Hematopoietic multipotent progenitor cell (in vitro differentiated cells): Measurements from ENCODE around the gene CACNA2D2. TPM values are rescaled to one million over a fixed set of nuclear protein-coding genes. Genes with fewer than 3 reads are reported as not detected.

ENCODE experiments used
- DNase-seq, 3 donors: peaks; one replicate each; pipeline ENCODE4 v3.0.0-alpha.2; 2011 to 2015; ENCODE audit warnings: low read depth in 2 of 3, low spot score in 2 of 3
- total RNA-seq: library from RNA; depleted of rRNA; stranded (reverse); fragments of >200 nt; gene quantifications from one replicate; pipeline ENCODE4 v1.2.3, GENCODE V29; 2012

Gene CACNA2D2
- total RNA-seq, 1 donor: 1.1 TPM

- DNase-seq: no peak
Observed at GRCh38 chr3:50435371-50436113, 67.9 kb downstream of the CACNA2D2 start.

GRCh38 chr3:50433954-50434353, 69.5 kb downstream of the CACNA2D2 start:
- DNase-seq: no peak

DNA sequence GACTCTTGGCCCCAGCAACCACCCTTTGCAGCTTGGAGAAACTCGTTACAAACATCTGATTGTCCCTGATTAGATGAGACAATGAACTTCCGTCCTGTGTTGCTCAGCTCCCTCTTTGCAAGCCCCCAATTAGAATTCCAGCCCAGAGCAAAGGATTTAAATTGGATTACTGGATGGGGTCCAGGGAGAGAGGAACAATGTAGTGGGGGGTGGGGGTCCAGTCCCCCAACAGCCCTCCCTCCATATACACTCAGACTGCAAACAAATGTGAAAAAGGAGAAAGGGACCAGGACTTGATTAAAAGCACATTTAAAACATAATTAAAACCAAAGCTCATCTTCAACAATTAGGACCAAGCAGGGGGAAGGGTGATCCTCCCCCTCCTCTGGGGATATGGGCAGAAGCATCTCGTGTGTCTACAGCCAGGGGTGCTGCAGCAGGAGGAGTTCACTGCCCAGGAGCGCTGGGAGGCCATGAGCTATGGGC, 72.4 kb downstream of the CACNA2D2 start:
- no peak for DNase-seq

DNA sequence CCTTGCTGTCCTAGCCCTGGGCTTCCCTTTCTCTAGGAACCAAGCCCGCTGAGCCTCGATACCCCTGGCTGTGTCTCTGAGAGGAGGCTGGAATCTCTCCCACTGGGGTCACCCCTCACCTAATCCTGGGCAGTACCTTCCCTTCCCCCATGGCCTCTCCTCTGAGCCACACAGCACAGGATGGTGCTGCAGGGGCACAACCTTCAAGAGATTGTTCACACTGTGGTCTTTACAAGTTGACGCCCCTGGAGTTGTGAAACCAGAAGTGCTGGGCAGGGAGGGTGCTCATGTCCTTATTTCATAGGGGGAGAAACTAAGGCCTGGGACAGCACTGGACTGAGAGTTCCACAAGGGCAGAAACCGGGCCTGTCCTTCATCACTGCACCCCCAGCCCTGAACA, 73.2 kb downstream of the CACNA2D2 start:
- DNase-seq: no peak

- peak in 2 of 3 donors; percentile 35 to 58 for DNase-seq
Observed at GRCh38 chr3:50428007-50428633, 75.3 kb downstream of the CACNA2D2 start.

- DNase-seq: no peak
Observed at GRCh38 chr3:50427217-50427616, 76.2 kb downstream of the CACNA2D2 start.

DNA sequence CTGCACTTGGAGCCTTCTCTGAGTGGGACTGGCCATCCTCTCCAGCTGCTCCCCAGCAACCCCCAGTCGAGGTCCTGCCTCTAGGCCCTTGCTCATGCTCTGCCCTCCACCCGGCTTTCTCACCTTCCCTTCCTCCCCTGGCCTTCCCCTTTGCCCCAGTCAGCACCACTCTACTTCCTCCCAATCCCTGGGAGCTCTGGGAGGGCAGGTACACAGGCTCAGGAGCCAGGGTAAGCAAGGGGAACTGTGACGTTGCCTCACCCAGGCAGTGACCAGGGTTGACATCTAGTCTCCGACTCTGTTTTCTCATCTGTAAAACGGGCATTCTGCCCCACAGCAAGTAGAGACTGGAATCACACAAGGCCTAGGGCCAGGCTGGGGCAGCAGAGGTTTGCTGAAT, 77.5 kb downstream of the CACNA2D2 start:
- no peak for DNase-seq

DNA sequence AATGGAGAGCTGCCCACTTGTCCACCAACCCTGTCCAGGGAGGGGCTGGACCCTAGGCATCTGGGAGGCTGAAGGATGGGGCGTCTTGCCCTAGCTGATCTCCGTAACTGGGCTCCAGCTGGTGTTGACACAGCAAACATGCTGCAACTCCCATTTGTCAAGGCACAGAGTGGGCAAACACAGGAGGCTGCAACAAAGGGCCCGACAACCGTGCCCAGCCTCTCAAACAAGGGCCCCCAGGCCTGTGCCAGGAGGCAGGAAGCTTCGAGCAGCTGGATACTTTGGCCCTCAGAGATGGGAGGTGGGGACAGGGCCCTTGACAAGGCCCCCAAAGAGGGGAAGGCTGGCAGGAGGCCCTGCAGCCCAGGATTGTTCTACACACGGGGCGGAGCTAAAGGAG, 79.9 kb downstream of the CACNA2D2 start:
- DNase-seq: no peak

DNA sequence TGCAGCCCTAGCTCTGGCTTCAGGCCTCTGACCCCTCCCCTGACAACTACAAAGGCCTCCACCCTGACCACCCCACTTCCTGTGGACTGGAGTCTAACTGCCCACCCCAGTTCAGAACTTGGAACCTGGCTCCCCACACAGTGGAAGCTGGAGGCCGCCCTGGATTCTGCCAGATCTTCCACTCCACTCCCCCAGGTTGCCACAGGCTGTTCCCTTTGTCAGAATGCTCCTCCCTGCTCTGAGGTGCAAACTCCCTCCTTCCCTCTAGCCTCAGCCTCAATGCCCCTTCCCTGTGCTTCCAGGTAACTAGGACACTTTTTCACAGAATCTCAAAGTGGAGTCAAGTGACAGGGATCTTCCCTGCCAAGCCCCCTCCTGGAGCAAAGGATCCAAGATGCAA, 81.3 kb downstream of the CACNA2D2 start:
- DNase-seq: no peak

DNA sequence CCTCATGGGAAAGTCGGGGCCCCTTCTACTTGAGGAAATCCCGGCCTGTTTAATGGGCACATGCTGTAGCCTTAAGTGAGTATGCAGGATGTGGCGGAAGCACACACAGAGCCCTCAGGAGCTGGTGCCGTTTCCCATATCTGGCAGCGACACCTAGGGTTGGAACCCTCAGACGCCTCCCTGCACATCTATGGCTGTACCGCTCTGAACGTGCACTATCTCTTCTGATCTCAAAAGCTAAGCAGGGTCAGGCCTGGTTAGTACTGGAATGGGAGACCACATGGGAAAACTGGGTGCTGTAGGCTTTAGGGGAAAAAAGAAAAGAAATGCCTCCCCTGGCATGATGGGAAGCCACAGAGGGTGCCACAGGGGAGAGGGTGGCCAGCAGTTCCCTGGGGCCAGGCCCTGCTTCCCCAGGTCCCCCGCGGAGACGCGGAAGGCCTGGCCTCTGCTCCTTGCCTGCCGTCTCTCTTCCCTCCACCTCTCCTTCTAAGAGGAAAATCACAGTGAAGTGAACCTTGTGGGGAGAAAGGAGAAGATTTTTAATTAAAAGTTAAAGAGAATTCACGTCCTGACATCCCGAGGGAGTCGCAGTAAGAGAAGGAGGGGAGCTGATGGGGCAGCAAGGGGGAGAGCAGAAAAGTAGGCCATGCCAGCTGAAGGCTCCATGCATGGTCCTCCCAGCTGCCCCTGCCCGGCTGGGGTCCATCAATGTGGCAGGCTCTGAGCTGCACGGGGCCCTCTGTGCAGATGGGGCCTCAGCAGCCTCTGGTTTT, 83.7 kb downstream of the CACNA2D2 start:
- no peak for DNase-seq

GRCh38 chr3:50418850-50419249, 84.6 kb downstream of the CACNA2D2 start:
- no peak for DNase-seq

DNA sequence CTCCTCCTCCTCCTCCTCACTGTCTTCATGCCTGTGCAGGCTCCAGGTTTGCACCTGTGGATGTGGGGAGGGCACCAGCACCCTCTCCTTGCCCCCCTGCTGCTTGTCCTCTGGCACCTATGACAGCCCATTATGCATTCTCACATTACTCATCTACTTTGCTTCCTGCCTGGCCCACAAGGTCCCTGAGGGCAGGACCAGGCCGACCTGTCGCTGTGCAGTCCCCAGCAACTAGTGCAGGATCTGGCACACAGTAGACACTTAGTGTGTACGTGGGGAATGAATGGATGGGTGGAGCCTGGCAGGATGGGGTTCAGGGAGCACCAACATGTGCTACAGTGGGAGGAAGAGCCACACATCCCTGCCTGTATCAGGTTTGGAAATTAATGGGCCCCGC, 85.8 kb downstream of the CACNA2D2 start:
- no peak for DNase-seq

DNA sequence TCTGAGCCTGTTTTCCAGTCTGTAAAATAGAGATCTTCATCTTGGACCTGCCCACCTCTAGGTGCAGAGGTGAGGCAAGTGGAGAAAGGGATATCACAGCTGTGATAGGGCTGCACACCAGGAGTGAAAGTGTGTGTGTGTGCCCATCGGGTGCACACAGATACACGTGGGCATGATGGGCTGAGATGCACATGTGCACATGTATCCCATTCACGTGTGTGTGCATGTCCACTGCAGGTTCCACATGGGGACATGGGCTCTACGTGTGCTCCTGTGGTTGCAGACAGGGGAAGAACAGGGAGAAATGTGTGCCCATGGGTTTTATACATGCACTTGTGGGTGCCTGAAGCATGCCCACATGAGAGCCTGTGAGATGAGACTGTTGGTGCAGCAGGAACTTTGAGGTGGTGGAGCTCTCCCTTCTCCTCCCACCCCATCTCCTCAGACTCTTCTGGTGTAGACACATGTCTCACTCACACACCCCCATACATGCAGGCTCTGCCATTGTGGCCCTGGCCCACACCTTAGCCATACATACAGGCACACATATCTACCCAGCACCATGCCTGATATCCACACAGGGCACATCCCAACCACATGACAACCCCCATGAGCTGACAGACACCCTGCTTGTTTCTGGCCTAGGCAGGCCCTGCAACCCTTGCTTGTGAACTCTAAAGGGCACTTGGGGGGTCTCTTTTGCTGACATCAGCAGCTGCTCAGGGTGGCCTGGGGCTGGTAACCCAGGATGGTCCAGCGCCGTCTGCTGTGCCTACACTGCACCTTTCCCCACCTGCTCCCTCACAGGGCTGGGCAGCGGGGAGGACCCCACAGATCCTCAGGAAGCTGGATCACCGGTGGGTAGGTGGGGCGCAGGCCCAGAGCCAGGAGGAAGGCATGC, 86.4 kb downstream of the CACNA2D2 start:
- no peak for DNase-seq

DNA sequence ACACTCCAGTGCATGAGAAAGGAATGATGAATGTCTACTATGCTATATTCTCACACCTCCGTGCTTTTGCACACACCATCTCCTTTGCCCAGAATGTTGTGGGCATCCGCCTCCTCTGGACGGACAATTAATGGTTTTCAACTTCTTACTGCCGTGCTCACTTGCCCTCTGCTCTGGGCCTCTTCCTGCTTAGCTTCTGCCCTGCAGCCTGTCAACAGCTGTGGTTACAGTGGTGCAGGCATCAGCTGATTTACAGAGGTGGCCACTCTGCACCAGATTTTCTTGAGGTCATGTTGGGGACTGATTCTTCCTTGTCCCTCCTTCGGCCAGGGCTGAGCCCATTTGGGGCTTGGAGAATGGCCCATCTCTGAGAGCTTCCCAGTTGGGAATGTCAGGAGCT, 87.6 kb downstream of the CACNA2D2 start:
- DNase-seq: peak in 1 of 3 donors; percentile 39

DNA sequence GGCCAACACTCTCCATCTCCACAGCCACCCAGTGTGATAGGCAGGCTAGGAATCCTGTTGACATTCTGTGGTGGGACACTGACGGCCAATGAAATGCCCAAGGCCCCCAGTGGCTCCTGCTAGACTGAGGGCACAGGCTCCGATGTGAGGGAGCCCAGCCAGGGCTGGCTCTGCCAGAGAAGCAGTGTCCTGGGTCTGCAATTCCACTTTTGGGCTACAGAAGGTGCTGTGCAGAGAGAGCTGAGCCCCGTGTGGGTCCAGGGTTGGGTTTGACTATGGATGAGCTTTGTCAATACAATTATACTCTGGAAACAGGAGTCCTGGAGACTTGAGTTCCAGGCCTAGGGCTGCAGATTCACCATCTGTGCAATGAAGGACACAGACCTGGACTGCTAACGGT, 88.4 kb downstream of the CACNA2D2 start:
- no peak for DNase-seq

- no peak for DNase-seq
Observed at GRCh38 chr3:50414616-50415015, 88.8 kb downstream of the CACNA2D2 start.

DNA sequence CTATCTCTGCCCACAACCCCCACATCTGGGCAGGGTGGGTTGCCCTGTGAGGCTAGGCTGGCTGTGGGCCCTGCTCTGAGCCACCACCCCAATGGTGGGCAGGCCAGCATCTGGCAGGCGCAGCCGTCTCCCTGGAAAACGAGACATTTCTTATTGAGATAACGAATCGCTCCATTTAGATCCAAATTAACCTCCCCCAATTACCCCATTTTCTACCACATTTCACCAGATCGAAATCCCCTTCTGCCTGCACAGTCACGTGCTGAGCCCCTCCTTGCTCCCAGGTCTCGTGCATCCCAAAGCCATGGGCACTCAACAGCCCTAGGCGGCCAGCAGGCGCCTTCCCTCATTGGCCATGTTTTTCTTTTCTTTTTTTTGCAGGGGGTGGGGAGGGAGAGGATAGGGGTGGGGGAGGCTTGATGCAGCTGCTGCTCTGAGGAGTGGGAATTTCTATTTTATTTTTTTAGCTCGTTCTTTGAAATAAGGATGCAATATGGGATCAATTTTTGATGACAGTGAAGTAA, 91.1 kb downstream of the CACNA2D2 start:
- DNase-seq: no peak

- DNase-seq: no peak
Observed at GRCh38 chr3:50411229-50411628, 92.2 kb downstream of the CACNA2D2 start.

- no peak for DNase-seq
Observed at GRCh38 chr3:50410608-50411139, 92.8 kb downstream of the CACNA2D2 start.

DNA sequence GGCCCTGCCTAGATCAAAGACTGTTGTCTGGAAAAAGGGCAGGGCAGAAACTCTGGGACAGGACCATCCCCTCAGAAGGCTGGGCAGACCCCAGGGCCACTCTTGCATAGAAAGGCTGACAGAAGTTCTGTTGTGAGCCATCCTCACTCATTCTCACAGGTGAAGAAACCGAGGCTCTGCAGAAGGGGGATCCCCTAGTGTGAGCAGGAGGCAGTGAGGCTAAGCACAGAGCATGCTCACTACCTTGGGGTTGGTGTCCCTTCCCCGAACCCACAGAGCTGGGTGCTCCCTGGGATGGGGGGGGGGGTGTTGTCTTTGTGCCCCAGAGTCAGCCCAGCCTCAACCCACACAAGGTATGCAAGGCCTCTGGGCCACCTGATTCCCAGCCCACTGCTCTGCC, 93.2 kb downstream of the CACNA2D2 start:
- no peak for DNase-seq
